Measurements from ENCODE around the gene DLGAP3.

DLGAP3 gene

GRCh38 chr1:34869760-34870159 lies 59.7 kb downstream of the DLGAP3 start:
- in situ Hi-C loops (cut with MboI; ENCODE audit: low sequenced_read_pairs), result no loop called here

GRCh38 chr1:34868230-34869049 lies 61.0 kb downstream of the DLGAP3 start:
- in situ Hi-C loops (cut with MboI; ENCODE audit: low sequenced_read_pairs), result no loop called here

GRCh38 chr1:34867415-34867814 lies 62.0 kb downstream of the DLGAP3 start:
- in situ Hi-C loops (cut with MboI; ENCODE audit: low sequenced_read_pairs), result no loop called here

- in situ Hi-C loops (cut with MboI; ENCODE audit: low sequenced_read_pairs), result no loop called here
Measured at GRCh38 chr1:34866762-34867109, 62.7 kb downstream of the DLGAP3 start.

GRCh38 chr1:34865981-34866761 lies 63.3 kb downstream of the DLGAP3 start:
- in situ Hi-C loops (cut with MboI; ENCODE audit: low sequenced_read_pairs), result no loop called here

GRCh38 chr1:34865573-34865972 lies 63.9 kb downstream of the DLGAP3 start:
- in situ Hi-C loops (cut with MboI; ENCODE audit: low sequenced_read_pairs), result no loop called here

- in situ Hi-C loops (cut with MboI; ENCODE audit: low sequenced_read_pairs), result no loop called here
Measured at GRCh38 chr1:34864759-34865158, 64.7 kb downstream of the DLGAP3 start.

- in situ Hi-C loops (cut with MboI; ENCODE audit: low sequenced_read_pairs), result no loop called here
Measured at GRCh38 chr1:34863501-34863900, 65.9 kb downstream of the DLGAP3 start.

GRCh38 chr1:34859446-34860200 lies 69.8 kb downstream of the DLGAP3 start, which contains the start of gene SMIM12:
TSS of gene SMIM12 (minus strand) at chr1:34859749. CDS start at chr1:34855977, 3,772 bp downstream.
- in situ Hi-C loops (cut with MboI; ENCODE audit: low sequenced_read_pairs), result no loop called here

GRCh38 chr1:34858901-34859445 lies 70.5 kb downstream of the DLGAP3 start:
- in situ Hi-C loops (cut with MboI; ENCODE audit: low sequenced_read_pairs), result no loop called here

- in situ Hi-C loops (cut with MboI; ENCODE audit: low sequenced_read_pairs), result no loop called here
Measured at GRCh38 chr1:34856697-34857096, 72.8 kb downstream of the DLGAP3 start.

- in situ Hi-C loops (cut with MboI; ENCODE audit: low sequenced_read_pairs), result no loop called here
Measured at GRCh38 chr1:34852677-34853217, 76.7 kb downstream of the DLGAP3 start.

- in situ Hi-C loops (cut with MboI; ENCODE audit: low sequenced_read_pairs), result no loop called here
Measured at GRCh38 chr1:34851431-34852105, 77.9 kb downstream of the DLGAP3 start.

GRCh38 chr1:34850382-34850781 lies 79.1 kb downstream of the DLGAP3 start:
- in situ Hi-C loops (cut with MboI; ENCODE audit: low sequenced_read_pairs), result no loop called here

GRCh38 chr1:34847094-34847493 lies 82.4 kb downstream of the DLGAP3 start:
- in situ Hi-C loops (cut with MboI; ENCODE audit: low sequenced_read_pairs), result no loop called here

GRCh38 chr1:34846265-34846664 lies 83.2 kb downstream of the DLGAP3 start:
- in situ Hi-C loops (cut with MboI; ENCODE audit: low sequenced_read_pairs), result no loop called here

- in situ Hi-C loops (cut with MboI; ENCODE audit: low sequenced_read_pairs), result no loop called here
Measured at GRCh38 chr1:34845131-34845901, 84.1 kb downstream of the DLGAP3 start.

- in situ Hi-C loops (cut with MboI; ENCODE audit: low sequenced_read_pairs), result no loop called here
Measured at GRCh38 chr1:34844252-34844634, 85.2 kb downstream of the DLGAP3 start.

- in situ Hi-C loops (cut with MboI; ENCODE audit: low sequenced_read_pairs), result no loop called here
Measured at GRCh38 chr1:34843392-34844251, 85.8 kb downstream of the DLGAP3 start.
